GM21576 (cell line): ENCODE results near the gene SLIT2.

Source experiments
- ATAC-seq: cut with Tn5 transposase; IDR thresholded peaks from one replicate; pipeline ENCODE4 v1.9.1; 2021; ENCODE audit warnings: mild to moderate bottlenecking, moderate library complexity; ENCODE audit not compliant: unreplicated experiment

The SLIT2 gene, protein sequence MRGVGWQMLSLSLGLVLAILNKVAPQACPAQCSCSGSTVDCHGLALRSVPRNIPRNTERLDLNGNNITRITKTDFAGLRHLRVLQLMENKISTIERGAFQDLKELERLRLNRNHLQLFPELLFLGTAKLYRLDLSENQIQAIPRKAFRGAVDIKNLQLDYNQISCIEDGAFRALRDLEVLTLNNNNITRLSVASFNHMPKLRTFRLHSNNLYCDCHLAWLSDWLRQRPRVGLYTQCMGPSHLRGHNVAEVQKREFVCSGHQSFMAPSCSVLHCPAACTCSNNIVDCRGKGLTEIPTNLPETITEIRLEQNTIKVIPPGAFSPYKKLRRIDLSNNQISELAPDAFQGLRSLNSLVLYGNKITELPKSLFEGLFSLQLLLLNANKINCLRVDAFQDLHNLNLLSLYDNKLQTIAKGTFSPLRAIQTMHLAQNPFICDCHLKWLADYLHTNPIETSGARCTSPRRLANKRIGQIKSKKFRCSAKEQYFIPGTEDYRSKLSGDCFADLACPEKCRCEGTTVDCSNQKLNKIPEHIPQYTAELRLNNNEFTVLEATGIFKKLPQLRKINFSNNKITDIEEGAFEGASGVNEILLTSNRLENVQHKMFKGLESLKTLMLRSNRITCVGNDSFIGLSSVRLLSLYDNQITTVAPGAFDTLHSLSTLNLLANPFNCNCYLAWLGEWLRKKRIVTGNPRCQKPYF (N-terminal part only)

DNA sequence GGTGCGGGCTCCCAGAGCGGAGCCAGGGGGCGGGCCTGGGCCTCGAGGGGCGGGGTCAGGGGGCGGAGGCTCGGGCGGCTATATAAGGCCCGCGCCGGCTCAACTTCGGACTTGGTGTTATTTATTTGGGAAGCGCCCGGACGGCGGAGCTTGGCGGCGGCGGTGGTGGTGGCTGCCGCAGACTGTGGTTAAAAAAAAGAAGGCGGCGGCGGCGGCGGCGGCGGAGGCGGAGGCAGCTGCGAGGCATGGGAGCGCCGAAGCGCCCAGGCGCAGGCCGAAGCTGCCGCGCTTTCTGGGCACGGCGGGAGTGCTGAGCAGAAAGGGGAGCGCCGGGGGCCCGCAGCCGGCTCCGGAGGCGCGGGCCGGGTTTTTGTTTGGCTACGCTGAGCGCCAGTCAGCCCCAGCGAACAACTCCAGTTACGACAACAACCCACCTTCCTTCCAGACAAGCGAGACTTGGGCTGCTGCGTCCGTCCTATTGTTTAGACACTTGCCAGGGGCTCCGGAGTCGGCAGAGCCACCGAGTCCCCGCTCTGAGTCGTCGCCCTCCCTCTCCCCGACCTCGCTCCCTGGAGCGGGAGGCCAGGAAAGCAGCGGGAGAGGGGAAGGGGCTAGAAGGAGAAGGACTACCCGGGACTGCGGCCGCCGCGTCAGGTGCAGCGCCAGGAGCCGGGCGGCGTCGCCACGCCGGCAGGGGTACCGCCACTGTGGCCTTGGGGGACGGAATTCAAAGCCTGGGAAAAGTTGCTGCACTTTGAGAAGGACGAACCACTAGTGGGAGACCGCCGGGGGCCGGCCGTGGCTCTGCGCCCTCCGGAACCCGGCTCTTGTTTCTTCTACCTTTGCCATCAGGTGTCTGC is at the start of gene SLIT2:
Gene SLIT2, plus strand, starts transcription at position 110 of the 860 bp plus-strand sequence. CDS start 1,911 bp downstream, outside the sequence.
- ATAC-seq, result peak; percentile 69

DNA sequence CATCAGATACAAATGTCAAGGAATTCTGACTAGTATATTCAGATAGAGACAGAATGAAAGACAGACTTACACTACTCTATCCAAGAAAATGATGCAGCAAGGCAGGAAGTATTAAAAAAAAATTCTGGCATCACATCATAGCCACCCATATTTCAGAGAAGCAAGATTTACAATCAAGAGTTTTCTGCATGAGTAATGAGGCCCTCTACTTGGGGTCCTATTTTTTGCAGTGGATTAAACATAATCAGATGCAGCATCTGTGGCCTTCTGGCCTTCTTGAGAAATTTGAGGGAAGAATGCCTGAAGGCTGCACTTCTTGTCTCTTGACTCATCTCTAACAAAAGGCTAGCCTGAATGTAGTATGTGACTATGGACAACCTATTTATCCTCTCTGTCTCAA is 48.2 kb upstream of the SLIT2 start:
- ATAC-seq, result no peak

DNA sequence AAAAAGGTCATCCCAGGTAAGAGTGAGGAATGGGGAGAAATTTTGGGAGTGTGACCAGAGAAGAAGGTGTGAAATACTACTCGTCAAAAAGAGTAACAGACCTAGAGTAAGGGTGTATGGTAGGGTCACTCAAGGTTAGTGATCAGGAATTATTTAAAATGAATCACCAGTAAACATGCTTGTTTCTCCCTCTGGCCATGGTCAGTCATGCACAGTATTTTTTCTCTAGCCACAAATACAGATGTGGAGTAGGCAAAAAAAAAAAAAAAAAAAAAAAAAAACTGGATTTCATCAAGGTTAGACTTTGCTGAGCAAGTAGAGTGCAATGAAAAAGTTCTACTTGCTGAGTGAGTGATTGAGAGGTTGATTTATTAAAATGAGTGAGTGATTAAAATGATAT is 34.2 kb upstream of the SLIT2 start:
- ATAC-seq, result no peak

DNA sequence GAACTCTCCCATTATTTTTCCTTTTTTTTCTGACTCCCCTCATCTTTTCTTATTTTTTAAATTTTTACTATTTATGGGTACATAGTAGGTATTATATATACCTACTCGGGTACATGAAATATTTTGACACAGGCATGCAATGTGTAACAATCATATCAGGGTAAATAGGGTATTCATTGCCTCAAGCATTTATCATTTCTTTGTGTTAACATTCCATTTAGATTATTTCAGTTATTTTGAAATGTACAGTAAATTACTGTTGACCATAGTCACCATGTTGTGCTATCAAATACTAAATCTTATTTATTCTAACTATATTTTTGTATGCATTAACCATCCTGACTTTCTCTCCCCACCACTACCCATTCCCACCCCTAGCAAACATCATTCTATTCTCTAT is 33.8 kb upstream of the SLIT2 start:
- ATAC-seq, result no peak

DNA sequence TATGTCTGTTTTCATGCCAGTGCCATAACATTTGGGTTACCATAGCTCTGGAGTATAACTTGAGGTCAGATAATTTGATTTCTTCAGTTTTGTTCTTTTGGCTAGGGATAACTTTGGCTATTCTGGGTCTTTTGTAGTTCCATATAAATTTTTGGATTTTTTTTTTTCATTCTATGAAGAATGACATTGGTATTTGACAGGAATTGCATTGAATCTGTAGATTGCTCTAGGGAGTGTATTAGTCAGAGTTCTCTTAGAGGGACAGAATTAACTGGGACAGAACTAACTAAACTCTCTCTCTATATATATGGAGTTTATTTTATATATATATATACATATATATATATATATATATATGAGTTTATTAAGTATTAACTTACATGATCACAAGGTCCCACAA is 32.2 kb upstream of the SLIT2 start:
- ATAC-seq, result no peak

DNA sequence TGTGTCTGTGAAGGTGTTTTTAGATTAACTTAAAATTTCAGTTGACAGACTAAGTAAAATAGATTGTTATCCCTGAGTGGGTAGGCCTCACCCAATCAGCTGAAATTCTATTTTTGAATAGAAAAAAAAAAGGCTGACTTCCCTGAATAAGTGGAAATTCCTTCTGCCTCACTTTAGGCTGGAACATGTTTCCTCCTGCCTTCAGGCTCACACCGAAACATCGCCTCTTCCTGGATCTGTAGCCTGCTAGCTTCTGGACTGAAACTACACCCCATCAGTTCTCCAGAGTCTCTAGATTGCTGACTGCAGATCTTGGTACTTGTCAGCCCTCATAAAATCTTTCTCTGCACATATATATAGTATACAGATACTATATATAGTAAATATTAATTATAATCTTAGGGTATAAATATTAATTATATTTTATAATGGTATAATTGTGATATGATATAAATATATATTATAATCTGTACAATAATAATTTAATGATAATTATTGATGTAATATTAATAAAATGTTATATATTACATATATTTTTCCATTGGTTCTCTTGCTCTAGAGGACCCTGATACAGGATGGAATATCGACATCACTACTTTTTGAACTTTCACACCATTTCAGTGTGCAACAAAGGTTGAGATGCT is 13.7 kb upstream of the SLIT2 start:
- ATAC-seq, result no peak

DNA sequence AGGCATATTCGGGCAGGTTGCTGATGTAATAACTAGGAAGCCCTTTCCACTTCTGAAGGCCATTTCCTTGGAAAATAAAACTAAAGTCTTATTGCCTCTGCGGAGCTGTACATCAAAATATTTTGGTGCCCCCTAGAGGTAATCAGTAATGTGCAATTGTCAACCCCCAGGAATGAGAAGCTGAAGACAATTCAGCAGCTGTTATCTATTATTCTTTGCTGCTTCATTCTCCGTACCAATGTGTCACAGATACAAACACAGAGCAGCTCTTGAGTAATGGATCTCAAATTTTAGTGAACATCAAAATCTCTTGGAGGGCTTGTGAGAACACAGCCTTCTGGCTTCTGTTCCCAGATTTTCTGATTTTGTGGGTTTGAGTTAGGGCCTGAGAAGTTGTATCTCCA is 3.5 kb upstream of the SLIT2 start:
- no peak for ATAC-seq

DNA sequence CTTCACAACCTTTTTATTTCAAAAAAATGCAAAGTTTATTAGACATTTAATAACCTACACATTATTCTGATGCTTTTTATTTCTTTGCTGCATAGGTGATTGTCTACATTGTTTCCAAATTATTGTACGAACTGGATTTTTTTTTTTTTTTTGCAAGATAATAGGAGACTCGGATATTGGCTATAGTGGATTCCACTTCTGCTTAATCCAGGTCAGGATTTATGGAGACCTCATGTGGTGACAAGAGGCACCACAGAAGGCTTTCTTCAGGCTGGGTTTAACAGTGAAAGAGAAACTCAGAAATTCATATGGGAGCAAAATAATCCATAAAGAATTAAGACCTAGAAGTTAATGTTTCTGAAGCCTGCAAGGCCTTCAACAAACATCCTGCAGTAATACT is 2.4 kb upstream of the SLIT2 start:
- no peak for ATAC-seq

DNA sequence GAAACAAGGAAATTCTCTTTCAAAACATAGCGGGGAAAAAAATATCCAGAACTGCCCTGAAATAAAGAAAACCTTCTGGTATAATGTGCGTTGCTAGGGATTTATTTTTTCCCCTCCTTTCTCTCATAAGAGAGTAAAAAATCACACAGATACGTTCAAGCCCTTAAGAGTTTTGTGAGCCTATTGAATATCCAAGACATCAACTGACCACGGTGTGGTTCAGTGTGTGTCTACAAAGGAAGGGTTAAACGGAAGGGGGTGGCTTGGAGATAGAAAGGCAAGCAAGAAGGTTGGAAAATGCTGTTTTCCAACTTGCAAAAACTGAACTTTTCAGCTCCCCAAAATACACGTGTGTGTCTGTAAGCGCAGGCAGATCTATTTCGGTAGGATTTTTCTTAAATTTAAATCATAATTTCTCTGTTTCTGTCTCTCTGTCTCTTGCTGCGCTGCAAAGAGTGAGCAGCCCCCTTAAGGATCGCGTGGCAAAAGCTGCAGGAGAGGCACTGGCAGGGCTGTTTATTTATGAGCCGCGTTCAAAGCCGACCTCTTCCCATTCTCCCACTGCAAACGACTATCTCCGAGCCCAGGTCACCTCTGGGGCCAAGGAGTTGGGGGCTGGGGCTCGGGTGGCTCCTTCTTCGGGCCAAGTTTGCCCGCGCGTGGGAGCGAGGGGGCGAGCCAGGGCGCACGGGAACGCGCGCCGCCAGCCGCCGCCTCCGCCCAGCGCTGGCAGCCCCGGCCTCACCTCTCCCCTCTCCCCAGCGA is 492 bp upstream of the SLIT2 start:
- no peak for ATAC-seq

DNA sequence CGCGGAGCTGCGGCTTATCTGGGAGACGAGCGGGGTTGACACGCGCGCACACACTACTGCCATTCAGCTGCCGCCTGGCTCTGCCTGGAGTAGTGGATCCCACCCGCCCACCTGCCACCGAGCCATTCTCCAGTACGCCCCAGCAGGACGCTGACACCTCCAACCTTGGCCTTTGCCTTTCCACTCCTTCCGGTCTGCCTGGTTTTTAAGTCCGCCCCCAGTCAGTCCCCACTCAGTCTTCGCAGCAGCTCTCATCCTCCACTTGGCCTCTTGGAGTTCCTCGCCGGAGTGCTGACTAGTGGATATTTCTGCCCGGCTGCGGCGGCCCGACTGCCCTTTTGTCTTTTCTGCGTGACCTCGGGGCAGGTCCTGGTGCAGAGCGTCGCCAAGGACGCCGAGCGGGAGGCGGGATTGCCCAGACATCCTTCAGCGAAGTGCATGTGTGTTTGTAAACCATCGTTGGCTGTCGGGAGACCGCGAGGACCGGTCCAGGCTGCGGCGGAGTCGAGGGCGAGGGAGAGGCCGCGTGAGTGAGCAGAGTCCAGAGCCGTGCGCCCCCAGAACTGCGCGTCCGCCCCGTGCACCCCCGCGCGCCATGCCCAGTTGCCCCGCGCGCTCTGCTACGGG is 1.1 kb downstream of the SLIT2 start:
- ATAC-seq, result no peak

DNA sequence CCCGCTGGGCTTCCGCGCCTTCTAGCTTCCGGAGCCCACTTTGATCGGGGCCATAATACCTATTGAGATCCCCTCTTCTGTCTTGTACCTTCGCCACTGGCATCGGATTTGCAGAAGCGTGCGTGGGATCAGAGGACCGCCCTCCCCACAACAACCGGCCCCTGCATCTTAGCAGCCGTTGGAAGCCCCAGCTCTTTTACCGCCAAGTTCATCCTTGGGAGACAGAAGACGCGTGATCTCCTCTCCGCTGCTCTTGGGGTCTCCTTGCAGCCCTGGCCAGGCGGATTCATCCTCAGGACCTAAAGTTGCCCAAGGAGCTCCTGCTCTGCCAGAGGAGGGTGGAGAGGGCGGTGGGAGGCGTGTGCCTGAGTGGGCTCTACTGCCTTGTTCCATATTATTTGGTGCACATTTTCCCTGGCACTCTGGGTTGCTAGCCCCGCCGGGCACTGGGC is 1.6 kb downstream of the SLIT2 start:
- no peak for ATAC-seq

DNA sequence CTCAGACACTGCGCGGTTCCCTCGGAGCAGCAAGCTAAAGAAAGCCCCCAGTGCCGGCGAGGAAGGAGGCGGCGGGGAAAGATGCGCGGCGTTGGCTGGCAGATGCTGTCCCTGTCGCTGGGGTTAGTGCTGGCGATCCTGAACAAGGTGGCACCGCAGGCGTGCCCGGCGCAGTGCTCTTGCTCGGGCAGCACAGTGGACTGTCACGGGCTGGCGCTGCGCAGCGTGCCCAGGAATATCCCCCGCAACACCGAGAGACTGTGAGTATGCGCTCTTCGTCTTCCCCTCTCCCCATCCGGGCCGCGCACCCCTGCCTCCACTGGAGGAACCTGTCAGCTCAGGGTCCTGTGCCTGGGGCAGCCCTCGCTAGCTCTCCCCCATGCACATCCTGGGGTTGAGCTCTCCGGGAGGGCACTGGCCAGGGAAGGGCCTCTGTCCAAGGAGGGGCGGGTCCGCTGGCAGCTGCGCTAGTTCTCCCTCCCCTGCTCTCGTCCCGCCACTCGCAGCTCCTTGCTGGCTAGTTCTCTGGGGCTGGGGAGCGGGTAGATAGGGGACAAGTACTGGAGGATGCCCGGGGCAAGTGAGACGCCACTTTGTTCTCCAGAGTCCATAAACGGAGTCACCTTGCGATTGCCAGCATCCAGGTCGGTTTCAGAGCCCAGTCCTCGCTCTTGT is 2.2 kb downstream of the SLIT2 start:
- ATAC-seq, result no peak

DNA sequence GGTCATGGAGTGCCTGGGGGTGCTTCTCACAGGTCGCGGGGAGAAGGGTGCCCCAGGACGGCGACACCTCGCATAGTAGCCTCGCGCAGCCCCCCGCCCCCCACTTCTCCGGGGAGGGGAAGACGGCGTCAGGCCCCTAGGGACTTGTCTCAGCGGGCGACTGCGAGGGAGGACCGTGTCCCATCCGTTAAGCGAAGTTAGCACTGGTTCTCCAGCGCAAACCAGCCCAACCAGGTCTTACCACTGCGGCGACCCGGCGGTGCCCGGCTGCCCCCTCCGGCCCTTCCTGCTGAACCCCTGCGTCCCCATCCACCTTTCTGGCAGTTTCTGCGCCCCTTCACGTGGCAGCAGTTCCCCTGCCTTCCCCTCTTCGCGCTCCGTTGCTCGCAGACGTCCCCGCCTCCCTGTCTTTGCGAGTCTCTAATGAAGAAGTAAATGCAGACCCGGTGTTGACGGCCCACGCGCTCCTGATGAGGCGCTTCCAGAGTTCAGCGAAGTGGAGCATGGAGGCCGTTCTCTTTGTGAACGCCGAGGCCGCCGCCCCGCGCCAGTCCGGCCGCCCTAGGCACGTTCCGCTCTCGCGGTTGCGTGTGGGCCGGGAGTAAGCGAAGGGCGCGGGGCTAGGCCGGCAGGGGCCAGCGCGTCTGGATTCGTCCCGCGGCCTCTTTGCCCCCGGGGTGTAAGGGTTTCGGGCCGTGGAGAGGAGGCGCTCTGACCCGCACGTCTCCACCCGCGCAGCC is 3.0 kb downstream of the SLIT2 start:
- no peak for ATAC-seq

DNA sequence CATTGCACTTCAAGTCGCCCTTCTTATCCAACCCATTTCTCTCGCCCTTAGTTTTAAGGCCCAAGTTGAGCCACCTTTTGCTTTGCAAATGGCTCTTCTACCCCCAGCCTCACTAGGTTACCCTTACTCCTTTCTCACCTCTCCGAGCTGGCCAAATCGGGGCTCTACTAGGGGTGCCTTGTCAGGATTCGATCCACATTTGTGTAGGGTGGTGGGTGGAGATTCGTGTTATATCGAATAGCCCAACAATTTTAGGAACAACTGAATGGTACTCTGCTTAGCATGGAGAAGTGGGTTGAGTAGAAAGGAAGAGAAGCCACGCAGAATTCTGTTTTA is 3.5 kb downstream of the SLIT2 start:
- no peak for ATAC-seq

DNA sequence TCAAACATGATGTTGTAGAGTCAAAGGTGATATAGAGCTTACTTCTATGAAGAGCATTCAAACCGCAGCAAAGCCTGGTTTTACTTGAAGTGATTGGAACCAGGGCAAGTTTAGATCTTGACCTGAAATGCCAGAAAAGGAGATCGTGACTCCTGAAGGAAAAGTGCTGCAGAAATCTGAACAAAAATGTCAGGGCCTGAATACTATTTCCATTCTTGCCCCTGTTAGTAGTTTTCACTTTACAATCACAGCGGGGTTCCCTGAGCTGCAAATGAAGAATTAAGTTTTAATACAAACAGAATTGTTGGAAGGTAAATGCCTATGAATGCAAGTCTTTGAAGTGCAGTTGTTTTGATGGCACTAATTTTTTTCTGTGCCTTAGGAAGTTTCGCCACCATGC is 4.1 kb downstream of the SLIT2 start:
- ATAC-seq, result no peak

DNA sequence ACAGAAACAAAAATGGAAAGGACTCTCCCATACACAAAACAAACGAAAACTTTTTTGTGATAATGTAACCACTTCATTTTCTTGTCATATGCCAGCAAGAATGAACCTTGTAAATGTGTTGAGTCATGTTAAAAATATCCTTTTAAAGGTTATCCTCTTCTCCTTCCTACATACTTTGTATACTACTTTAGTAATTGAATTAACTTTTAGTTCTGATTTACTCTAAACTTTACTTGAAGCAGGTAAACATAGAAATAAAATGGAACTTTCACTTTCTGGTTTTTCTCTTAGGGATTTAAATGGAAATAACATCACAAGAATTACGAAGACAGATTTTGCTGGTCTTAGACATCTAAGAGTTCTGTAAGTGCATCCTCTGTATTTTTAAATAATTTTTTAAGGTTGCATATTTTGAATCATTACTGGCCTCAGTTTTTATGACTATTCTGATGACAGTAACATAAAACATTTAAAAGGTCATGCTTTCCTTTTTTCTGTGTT is 4.7 kb downstream of the SLIT2 start:
- ATAC-seq, result no peak

DNA sequence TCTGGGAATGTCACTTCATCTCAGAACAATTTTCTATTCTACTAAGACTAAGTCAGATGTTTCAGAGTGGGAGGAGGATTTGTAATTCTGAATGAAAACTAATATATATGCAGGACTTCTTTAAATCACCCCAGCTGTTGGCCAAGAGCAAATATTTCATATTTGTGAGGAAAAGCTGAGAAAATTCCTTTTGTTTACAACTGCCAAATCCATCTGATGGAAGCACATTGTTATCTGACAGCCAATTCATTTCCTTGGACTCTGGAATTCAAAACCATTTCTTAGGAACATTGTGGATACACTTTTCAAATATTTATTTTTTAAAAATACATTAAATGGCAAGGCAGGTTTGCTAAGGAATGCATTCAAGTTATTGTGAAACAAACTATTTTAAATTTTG is 8.0 kb downstream of the SLIT2 start:
- ATAC-seq, result no peak

DNA sequence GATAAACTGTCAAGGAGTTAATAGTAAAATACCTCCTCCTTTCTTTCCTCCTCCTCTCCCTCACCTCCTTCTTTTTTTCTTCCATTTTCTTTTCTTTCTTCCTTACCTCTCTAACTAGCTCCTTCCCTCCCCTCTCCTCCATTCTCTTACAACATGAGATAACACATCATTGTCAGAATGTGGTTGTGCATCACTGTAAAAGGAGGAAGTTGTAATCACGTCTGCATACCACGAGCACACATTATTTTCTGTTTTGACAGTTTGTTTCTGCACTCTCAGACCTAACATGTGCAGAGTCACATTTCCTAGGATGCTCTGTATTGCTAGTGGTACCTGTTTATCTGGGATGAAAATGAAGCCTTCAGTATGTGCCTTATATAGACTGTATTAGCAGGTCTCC is 9.1 kb downstream of the SLIT2 start:
- no peak for ATAC-seq
